ENCODE measurements around the gene MKRN1.
A peak's percentile ranks its signal among the peaks of the same experiment; 100 is the strongest.
"Not testable (repeated sequence)": the region's sequence is repeated elsewhere in the genome, so short reads cannot be mapped to it uniquely, and the experiment has no call there.

The MKRN1 gene

DNA sequence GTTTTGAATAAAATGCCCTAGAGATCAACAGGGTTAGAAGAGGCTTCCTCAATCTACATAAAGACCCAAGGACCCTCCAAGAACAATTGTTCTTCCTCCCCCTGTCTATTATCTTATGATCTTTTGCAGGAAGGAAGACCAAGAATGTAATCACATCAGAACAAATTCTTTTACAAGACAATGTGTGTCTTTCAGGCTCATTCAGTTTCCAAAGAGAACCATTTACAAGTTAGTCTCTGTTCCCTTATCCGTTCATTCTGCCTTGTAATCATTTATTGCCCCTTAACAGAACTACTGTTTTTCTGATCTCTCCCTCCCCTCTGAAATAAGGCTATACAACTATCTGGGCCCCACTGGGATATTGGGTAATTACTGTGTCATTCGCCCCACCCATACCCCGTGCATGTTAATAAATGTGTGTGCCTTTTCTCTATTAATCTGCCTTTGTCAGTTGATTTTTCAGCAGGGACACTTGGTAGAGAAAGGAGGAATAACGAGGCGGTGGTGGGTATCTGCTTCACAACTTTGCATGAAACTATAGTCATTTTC is 5.7 kb upstream of the MKRN1 start:
- DNase-seq (ENCODE audit: low read depth) = no peak

DNA sequence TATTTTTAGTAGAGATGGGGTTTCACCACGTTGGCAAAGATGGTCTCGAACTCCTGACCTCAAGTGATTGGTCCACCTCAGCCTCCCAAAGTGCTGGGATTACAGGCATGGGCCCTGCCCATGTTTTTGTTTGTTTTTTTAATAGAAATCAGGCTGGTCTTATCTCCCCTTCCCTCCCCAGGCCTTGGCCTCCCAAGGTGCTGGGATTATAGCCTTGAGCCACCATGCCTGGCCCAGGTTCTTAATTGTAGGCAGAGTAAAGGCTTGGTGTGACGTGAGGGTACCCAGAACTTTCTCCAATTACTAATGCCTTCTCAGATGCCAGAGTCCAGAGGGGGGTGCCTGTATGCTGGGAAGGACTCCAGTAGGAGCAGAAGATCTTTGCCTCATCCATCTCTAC is 5.2 kb upstream of the MKRN1 start:
- DNase-seq (ENCODE audit: low read depth) = no peak

DNA sequence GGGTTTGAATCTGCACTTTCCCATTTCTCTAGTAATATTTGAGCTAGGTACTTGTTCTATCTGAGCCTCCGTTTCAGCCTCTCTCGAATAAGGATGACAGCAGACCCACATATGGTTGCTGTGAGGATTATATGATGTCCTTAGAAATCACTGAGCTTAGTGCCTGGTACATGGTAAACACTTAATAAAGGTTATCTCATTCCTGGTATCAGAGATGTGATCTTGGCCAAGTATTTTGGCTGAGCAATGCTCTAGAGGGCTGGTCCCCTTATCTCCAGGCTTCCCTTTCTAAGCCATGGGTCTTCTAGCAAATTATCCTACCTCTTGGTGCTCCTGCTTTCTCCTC is 407 bp upstream of the MKRN1 start:
- no peak for DNase-seq (ENCODE audit: low read depth)

DNA sequence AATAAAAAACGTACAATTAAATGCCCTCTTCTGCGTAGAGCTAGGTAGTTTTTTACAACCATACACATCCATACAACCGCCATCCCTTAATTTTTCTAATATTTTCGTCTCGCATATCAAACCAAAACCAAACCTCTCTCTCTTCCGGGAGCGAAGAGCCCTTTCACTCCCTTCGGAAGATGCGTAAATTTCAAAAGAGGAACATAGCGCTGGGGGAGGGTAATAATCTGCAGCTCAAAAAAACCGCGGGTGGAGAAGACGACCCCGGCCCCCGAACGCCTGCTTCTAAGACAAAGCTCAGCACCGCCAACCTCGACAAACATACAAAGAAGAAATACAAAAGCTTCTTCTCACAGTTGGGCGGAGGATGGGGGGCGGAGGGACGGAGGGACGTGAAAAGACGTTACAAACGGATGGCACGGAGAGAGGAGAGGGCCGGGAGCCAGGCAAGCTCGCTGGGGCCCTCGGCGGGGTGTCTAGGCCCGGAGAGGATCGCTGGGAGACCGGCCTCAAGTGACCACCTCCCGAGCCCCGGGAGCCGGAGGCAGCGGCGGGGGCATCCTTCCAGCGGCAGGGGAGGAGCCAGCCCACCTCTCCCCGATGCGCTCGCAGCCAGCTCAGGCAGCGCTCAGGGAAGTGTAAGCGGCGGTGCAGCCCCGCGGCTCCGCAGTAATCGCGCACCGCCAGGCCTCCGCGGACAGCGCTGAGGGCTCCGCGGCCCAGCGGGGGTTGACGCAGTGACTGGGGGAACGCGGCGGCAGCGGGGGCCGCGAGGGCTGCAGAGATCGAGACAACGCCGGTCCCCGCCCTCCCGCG is 851 bp downstream of the MKRN1 start:
- DNase-seq (ENCODE audit: low read depth) = peak; percentile 8

DNA sequence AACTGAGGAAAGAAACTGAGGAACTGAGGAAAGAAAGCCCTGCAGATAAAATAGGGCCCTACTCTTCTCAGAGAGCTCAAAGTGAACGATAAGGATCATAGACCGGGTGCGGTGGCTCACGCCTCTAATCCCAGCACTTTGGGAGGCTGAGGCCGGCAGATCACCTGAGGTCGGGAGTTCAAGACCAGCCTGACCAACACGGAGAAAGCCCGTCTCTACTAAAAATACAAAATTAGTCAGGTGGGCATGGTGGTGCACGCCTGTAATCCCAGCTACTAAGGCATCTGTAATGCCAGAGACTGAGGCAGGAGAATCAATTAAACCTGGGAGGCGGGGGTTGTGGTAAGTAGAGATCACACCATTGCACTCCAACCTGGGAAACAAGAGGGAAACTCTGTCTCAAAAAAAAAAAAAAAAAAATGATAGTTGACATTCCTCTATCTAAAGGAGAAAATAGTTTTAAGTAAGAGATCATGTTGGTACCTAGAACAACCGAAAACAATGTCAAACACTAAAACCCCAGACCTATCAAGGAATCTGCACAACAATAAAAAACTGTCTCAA is 2.5 kb downstream of the MKRN1 start:
- no peak for DNase-seq (ENCODE audit: low read depth)

DNA sequence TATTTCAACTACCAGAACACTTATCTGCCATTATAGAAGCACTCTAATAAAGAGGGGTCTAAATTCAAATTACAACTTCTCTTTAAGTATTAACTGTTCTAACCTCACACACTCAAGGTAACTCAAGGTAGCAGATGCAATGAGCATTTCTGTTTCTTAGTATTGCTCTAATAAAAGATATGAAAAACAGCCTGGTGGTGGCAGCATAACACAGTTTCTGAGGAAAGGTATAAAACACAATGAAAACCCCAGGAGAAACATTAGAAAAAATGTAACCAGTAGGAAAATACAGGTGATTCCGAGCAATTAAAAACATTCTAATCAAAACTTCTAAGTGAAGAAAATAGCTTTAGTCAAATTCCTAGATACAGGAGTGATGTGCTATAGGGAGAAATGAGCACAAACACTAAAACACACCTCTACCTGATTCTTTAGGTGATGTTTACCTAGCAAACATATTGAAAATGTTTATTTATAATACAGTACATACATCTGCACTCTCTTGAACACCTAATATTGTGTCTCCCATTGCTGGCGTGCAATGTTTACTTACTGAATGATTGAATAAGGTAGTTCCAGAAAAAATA is 3.5 kb downstream of the MKRN1 start:
- DNase-seq (ENCODE audit: low read depth) = peak; percentile 44

DNA sequence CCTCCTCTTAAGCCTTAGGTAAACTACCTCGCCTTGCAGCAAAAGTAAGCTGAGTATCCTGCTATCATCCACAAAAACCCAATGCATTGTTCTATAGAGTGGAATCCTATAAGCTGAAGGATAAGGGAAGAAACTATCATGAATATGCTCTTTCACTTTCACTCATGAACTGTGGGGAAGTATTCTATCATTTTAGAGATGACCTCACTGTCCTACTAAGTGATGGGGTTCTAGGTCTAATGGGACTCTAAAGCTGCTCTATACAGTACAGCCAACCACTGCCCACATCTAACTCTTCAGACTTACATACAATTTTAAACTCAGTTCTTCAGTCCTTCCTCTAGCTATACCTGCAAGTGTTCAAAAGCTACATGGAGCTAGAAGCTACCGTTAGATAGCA is 16.2 kb downstream of the MKRN1 start:
- DNase-seq (ENCODE audit: low read depth) = no peak

DNA sequence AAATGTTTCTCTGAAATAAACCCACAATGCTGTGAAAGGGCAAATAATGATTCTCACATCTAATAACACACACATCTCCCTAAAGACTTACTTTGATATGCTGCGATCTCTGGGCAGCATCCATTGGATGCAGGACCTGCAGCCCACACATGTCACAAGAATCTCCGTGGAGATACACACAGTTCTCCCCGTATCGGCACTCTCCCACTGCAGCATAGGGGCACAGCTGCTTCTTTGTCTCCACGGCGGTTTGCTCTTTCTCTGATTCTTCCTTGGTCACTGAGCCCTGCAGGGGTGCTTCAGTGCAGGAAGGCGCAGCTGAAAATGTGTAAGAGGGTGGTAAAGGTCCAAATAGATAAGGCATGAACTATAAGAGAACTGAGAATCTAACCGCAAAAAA is 20.4 kb downstream of the MKRN1 start:
- no peak for DNase-seq (ENCODE audit: low read depth)

DNA sequence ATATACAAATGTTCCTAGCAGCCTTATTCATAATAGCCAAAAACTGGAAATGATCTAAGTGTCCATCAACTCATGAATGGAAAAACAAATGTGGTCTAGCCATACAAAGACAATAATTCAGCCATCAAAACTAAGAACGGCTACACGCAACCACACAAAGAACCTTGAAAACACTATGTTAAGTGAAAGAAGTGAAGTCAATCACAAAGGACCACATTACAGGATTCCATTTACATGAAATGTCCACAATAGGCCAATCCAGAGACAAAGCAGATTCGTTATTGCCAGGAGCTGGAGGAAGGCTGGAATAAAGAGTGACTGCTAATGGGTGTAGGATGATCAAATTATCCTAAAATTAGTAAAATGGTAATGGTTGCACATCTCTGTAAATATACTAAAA is 21.1 kb downstream of the MKRN1 start:
- no peak for DNase-seq (ENCODE audit: low read depth)

DNA sequence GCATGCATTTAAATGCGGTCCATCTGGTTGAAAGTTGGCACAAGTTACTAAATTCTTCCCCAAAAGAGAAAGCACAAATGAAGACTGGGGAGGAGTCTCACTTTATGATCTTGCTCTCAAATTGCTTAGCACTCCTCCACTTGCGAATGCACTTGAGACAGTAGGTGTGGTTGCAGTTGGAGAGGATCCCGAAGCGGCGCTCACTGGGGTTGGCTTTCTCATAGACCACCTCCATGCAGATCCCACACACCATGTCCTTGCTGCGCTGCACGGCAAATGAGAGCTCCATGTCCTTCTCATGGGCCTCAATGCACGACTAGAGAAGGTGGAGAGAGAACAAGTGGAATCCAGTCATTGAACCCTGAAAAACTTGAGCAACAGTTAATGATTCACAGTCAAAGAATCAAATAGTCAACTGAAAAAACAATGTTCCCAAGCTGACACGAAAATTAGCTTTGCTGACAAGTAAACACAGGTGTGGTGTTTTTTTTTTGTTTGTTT is 22.7 kb downstream of the MKRN1 start:
- no peak for DNase-seq (ENCODE audit: low read depth)

DNA sequence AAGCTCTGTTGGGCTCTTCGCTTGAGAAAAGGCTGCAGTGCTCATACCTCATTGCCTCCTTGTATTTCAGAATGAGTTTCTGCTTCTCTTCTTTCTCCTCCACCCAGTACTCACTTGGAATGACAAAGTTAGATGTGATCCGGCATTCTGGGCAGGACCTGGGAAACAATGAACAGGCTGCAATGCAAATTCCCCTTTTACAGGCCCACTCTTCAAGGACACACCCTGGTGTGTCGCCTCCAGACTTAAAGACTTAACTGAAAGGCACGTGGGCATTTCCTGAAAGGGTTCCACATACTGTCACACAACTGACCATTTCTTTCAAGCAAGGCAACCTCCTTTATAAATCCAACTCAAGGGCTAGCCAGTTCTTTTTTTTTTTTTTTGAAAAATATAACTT is 23.6 kb downstream of the MKRN1 start:
- DNase-seq (ENCODE audit: low read depth) = no peak

DNA sequence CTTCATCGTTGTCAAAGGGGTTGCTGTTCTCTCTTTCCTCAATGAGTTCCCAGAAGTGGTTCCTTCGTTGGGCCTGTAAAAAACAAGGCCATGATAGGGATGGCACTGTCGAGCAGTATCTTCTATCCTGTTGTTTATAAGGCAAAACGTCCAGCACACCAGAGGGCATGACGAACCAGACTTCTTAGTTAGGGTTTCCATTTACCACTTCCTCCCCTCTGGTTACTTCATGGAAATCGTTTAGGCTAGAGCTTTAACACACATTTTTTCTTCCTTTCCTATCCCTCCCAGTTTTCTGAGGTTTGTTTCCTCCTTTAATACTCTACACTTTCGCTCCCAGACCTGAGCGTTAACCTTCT is 24.7 kb downstream of the MKRN1 start:
- no peak for DNase-seq (ENCODE audit: low read depth)

DNA sequence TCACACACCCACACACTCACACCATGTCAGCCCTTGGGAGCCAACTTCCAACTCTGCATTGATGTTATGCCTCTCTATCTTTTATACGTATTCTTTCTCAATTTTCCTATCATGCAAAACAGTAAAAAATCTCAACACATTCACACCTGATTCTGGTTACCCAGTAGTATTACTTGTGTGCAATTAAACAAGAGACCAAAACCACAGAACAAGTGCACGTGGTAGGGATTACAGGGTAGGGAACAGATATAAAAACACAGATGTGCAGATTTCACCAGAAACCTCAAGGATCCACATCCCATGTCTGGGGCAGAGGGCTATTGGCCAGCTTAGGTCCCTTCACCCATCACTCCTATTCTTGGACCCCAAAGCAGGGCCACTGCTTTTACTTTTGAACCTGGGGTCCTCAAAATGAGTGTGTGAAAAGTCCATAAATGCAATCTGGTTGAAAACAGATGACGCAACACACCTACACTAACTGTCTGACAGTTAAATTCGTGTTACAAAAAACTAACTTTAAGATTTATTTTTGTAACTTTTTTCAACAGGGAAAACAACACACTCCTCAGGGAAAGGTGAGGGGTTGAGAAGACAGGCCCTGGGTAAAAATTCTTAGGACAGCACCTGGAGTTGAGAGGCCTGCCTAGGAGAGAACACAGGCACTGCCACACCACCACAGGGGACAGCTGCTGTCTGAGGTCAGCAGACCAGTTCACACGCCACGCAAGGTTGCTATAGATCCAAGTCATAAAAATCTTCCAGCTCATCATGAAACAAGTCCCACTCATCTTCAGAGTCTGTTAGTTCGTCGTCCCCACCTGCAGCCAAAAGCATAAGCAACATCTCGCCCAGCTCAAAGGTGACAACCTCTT is 25.3 kb downstream of the MKRN1 start:
- DNase-seq (ENCODE audit: low read depth) = not testable (repeated sequence)

DNA sequence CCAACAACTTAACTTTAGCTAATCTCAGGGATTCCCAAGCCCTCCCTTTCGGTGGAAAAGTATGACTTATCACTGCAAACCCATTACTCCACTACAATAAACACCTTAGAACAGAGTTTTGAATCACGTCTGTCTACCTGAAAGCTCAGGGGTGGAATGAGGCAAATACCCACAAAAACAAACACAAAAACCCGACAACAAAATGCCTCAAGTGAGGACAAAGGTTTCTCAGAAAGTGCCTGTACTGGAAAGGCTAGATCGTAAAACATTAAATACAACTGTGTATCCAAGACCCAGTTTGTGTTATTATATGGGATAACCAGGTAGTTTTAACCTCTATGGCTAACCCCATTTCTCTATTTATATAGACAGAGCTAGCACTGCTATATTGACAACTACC is 26.0 kb downstream of the MKRN1 start:
- no peak for DNase-seq (ENCODE audit: low read depth)

DNA sequence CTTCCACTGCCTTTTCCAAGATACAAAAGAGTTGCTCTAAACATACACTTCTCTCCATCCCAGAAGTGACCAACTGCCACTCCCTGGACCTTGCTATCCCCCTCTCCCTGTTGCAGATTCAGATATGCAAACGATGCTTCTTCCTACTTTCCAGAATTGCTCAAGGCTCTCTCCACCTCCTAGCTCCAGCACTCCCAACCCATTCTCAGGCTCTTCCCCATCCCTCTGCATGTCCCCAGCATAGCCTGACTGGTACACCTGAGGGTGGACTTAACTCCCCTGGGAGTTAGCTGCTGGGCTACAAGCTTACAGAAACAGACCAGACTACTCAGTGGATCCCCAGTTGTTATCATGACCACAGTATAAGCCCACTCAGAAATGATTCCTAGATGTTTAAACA is 27.6 kb downstream of the MKRN1 start:
- DNase-seq (ENCODE audit: low read depth) = no peak

DNA sequence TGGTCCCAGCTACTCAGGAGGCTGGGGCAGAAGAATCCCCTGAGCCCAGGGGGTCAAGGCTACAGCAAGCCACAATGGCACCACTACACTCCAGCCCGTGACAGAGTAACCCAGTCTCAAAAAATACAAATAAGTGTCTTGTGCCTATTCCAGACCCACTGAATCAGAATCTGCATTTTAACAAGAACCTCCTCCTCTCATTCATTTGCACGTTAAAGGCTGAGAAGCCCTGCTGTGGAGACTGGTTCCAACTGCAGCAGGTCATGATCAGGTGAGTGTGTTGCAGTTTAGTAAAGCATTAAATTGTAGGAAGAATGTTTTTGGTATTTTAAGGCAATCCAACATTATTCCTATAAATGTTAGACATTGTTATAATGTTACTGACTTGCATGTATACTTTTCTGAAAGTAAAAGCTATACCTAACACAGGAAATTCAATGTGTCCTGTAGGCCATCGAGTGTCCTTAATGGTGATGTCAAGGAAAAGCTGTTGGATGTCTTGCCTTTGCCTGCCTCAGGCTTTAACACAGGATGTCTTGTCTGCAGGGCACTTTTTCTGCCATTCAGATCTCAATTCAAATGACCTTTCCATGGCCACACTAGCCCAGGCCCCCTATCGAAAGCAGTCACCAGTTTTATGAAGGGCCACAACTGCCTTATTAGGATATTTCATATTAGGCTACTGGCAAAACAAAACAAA is 30.4 kb downstream of the MKRN1 start:
- no peak for DNase-seq (ENCODE audit: low read depth)

DNA sequence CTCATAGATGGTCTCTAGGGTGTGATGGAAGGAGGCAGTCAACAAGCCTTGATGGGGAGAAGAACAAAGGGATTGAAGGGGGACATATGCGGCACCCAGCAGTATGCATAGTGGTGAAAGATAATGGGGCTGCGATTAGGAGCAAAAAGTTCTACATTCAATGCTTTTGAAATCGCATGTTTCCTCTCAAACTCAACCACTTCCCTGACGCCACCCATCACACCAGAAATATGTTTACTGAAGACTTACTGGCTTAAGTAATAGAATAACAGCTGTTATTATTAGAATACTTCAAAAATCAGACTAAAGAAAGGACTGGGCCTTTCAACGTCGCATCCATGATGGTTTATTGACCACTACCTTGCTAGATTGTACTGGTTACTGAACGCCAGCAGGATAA is 31.5 kb downstream of the MKRN1 start:
- DNase-seq (ENCODE audit: low read depth) = no peak

DNA sequence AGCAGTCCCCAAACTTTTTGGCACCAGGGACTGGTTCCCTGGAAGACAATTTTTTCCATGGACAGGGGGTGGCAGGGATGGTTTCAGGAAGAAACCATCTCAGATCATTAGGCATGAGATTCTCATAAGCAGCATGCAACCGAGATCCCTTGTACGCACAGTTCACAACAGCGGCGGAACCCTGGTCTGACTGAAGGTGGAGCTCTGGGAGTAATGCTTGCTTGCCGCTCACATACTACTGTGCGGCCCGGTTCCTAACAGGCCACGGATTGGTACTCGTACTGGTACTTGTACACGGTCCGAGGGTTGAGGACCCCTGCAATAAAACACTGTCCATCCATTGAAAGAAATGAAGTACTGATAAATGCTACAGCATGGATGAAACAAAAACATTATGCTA is 32.8 kb downstream of the MKRN1 start:
- no peak for DNase-seq (ENCODE audit: low read depth)

DNA sequence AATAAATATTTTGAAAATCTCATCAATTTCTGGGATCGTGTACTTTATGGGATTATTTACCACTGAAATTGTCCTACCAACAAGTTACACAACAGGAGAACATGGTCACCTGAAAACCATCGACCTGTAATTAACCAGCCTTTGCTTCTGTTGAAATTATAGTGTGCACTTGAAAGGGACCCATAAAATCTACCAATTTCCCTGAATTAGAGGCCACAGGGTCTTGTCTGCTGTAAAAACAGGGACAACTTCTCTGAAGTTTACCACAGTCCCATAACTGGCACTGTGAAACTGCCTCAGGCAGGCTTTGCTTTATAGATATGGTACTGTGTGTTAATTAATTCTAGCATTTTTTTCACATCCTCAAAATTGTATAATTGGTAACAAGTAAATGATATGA is 37.8 kb downstream of the MKRN1 start:
- DNase-seq (ENCODE audit: low read depth) = no peak

DNA sequence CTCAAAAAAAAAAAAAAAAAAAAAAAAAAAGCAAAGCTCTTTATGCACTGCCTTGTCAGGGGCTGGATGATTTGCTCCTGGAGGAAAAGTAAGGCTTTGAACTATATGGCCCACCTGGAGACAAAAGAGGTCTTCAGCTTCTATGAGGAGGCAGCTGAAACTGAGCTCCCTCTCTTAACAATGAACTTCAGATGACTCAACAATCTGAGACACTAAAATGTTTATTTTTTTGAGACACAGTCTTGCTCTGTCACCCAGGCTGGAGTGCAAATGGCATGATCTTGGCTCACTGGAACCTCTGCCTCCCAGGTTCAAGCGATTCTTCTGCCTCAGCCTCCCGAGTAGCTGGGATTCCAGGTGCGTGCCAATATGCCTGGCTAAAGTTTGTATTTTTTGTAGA is 38.7 kb downstream of the MKRN1 start:
- no peak for DNase-seq (ENCODE audit: low read depth)

DNA sequence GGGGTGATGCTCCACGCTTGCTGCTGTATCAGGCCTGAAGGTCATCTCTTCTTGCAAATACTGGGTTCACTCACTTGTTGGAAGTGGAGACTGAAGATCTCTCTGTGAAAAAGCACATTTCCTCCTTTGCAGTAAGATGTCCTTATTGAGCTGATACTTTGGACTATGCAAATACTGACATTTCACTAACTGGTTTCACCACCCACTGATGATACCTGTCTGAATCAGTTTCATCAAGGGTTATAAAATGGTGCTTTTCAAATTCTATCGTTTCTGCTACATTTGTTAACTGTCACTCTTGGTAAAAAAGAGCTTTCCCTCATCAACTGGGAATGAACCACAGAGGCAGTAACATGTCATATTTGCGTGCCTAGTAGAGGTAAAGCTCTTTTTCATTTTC is 39.9 kb downstream of the MKRN1 start:
- no peak for DNase-seq (ENCODE audit: low read depth)
